Neural cell (in vitro differentiated cells): ENCODE data around the gene ATP5MK. TPM values are rescaled to one million over a fixed set of nuclear protein-coding genes. Genes with fewer than 3 reads are reported as not detected.
"Not testable (repeated sequence)": the region's sequence is repeated elsewhere in the genome, so short reads cannot be mapped to it uniquely, and the experiment has no call there.

Source experiments
- H2AFZ ChIP-seq: fragments of 200-600, 300-800 bp; sonication (generic), shearing (Covaris generic); 2 replicates; pipeline ENCODE4 v1.6.0; 2014; ENCODE audit warnings: low read depth, mild to moderate bottlenecking, antibody characterized with exemption, low read length, moderate library complexity
- H3F3A ChIP-seq: fragments of 200-600 bp; shearing (Covaris generic); 2 replicates; pipeline ENCODE4 v1.6.1; 2016; ENCODE audit warnings: mild to moderate bottlenecking, moderate library complexity, mixed read lengths, antibody characterized with exemption, low read length; ENCODE audit not compliant: insufficient read depth, poor library complexity, severe bottlenecking
- H3K27ac ChIP-seq: fragments of 200-600, 300-800 bp; sonication (generic), shearing (Covaris generic); 2 replicates; pipeline ENCODE4 v1.5.1; 2014; ENCODE audit warnings: mild to moderate bottlenecking, low read length, moderate library complexity
- H3K27me3 ChIP-seq: fragments of 300-800, 200-600 bp; sonication (generic), shearing (Covaris generic); 2 replicates; pipeline ENCODE4 v1.6.0; 2014; ENCODE audit warnings: mild to moderate bottlenecking, low read depth, low read length, moderate library complexity; ENCODE audit not compliant: insufficient read depth
- H3K36me3 ChIP-seq: fragments of 300-800, 200-600 bp; sonication (generic), shearing (Covaris generic); 2 replicates; pipeline ENCODE4 v1.5.1; 2014; ENCODE audit warnings: mild to moderate bottlenecking, antibody characterized with exemption, low read length, moderate library complexity; ENCODE audit not compliant: insufficient read depth
- H3K4me2 ChIP-seq: fragments of 300-800, 200-600 bp; sonication (generic), shearing (Covaris generic); 2 replicates; pipeline ENCODE4 v1.6.0; 2014; ENCODE audit warnings: mild to moderate bottlenecking, low read length
- H3K4me3 ChIP-seq: fragments of 300-800, 200-600 bp; sonication (generic), shearing (Covaris generic); 2 replicates; pipeline ENCODE4 v1.5.1; 2014; ENCODE audit warnings: mild to moderate bottlenecking, low read length, moderate library complexity
- H3K79me2 ChIP-seq: fragments of 200-600 bp; shearing (Covaris generic); replicated peaks from 2 replicates; pipeline ENCODE4 v1.6.0; 2014; ENCODE audit warnings: mild to moderate bottlenecking, low read length, moderate library complexity; ENCODE audit not compliant: insufficient read depth
- H3K9ac ChIP-seq: fragments of 300-800, 200-600 bp; sonication (generic), shearing (Covaris generic); 2 replicates; pipeline ENCODE4 v1.6.1; 2016; ENCODE audit warnings: mild to moderate bottlenecking, low read length, mixed read lengths
- H3K9me2 ChIP-seq: fragments of 200-600 bp; shearing (Covaris generic); 2 replicates; pipeline ENCODE4 v1.6.1; 2016; ENCODE audit warnings: mild to moderate bottlenecking, low read length, mixed read lengths; ENCODE audit not compliant: insufficient read depth
- H3K9me3 ChIP-seq: fragments of 200-600, 300-800 bp; sonication (generic), shearing (Covaris generic); 2 replicates; pipeline ENCODE4 v1.6.1; 2016; ENCODE audit warnings: mild to moderate bottlenecking, mixed run types, low read length, moderate library complexity, mixed read lengths
- H4K20me1 ChIP-seq: fragments of 200-600 bp; shearing (Covaris generic); 2 replicates; pipeline ENCODE4 v1.6.1; 2016; ENCODE audit warnings: mild to moderate bottlenecking, mixed run types; ENCODE audit not compliant: insufficient read depth
- EP300 ChIP-seq: fragments of 450-650 bp; conservative IDR thresholded peaks from 2 replicates; pipeline ENCODE4 v1.6.1; 2014; ENCODE audit warnings: antibody characterized with exemption, mild to moderate bottlenecking, moderate library complexity; ENCODE audit not compliant: poor library complexity, severe bottlenecking
- EZH2 ChIP-seq: fragments of 200-600, 300-800 bp; shearing (Covaris generic), sonication (generic); IDR thresholded peaks from 2 replicates; pipeline ENCODE4 v1.6.1; 2014; ENCODE audit warnings: antibody characterized with exemption, low read length, borderline replicate concordance, mild to moderate bottlenecking; ENCODE audit not compliant: insufficient read depth, poor library complexity, severe bottlenecking
- MXI1 ChIP-seq: fragments of 450-650 bp; conservative IDR thresholded peaks from 2 replicates; pipeline ENCODE4 v1.6.1; 2014; ENCODE audit warnings: antibody characterized with exemption, mild to moderate bottlenecking; ENCODE audit not compliant: poor library complexity, severe bottlenecking
- POLR2AphosphoS5 ChIP-seq: IDR thresholded peaks from 2 replicates; pipeline ENCODE4 v1.6.1; 2012
- RAD21 ChIP-seq: fragments of 450-650 bp; conservative IDR thresholded peaks from 2 replicates; pipeline ENCODE4 v1.6.1; 2014; ENCODE audit warnings: antibody characterized with exemption, mild to moderate bottlenecking, moderate library complexity
- SMC3 ChIP-seq: fragments of 450-650 bp; conservative IDR thresholded peaks from 2 replicates; pipeline ENCODE4 v1.6.1; 2014; ENCODE audit warnings: antibody characterized with exemption, mild to moderate bottlenecking, moderate library complexity; ENCODE audit not compliant: poor library complexity
- TAF1 ChIP-seq: IDR thresholded peaks from 2 replicates; pipeline ENCODE4 v1.6.1; 2012; ENCODE audit warnings: low read depth
- polyA plus RNA-seq: library from polyadenylated mRNA; depleted of rRNA; stranded (reverse); fragments of >200 nt; gene quantifications from 2 replicates; pipeline ENCODE4 v1.2.3, GENCODE V29; 2014
- TF ChIP-seq, protein P1 (sequence below): IDR thresholded peaks from 2 replicates; pipeline ENCODE4 v1.6.1; 2012; ENCODE audit warnings: borderline replicate concordance
- TF ChIP-seq, protein P2 (sequence below): fragments of 450-650 bp; IDR thresholded peaks from 2 replicates; pipeline ENCODE4 v1.5.1; 2014; ENCODE audit warnings: antibody characterized with exemption, mild to moderate bottlenecking, moderate library complexity; ENCODE audit not compliant: poor library complexity, severe bottlenecking

Gene ATP5MK
- polyA plus RNA-seq, 1 donor from 2014 or later = 917 TPM

GRCh38 chr10:103367782-103368518 lies 28.3 kb downstream of the ATP5MK start, which contains the start of gene TAF5:
TAF5 (plus strand) TSS chr10:103367976; CDS start chr10:103367990, 14 bp downstream.
- H2AFZ ChIP-seq = peak within 1 kb of the TSS; percentile 22
- no peaks in the 10 kb centered on the region for H3K9me2 ChIP-seq
- TF ChIP-seq, protein P1, sequence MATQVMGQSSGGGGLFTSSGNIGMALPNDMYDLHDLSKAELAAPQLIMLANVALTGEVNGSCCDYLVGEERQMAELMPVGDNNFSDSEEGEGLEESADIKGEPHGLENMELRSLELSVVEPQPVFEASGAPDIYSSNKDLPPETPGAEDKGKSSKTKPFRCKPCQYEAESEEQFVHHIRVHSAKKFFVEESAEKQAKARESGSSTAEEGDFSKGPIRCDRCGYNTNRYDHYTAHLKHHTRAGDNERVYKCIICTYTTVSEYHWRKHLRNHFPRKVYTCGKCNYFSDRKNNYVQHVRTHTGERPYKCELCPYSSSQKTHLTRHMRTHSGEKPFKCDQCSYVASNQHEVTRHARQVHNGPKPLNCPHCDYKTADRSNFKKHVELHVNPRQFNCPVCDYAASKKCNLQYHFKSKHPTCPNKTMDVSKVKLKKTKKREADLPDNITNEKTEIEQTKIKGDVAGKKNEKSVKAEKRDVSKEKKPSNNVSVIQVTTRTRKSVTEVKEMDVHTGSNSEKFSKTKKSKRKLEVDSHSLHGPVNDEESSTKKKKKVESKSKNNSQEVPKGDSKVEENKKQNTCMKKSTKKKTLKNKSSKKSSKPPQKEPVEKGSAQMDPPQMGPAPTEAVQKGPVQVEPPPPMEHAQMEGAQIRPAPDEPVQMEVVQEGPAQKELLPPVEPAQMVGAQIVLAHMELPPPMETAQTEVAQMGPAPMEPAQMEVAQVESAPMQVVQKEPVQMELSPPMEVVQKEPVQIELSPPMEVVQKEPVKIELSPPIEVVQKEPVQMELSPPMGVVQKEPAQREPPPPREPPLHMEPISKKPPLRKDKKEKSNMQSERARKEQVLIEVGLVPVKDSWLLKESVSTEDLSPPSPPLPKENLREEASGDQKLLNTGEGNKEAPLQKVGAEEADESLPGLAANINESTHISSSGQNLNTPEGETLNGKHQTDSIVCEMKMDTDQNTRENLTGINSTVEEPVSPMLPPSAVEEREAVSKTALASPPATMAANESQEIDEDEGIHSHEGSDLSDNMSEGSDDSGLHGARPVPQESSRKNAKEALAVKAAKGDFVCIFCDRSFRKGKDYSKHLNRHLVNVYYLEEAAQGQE = peak; percentile 99
- TF ChIP-seq MXI1 (peak; percentile 59), EZH2 (no peak), SMC3 (no peak), POLR2AphosphoS5 (peak; percentile 99), TAF1 (peak; percentile 100)
- H3K27me3 ChIP-seq = no peaks in the 10 kb centered on the region
- H3K79me2 ChIP-seq = peaks cover 2% of the 10 kb centered on the region
- peaks cover 3% of the 10 kb centered on the region for H3F3A ChIP-seq
- peak within 1 kb of the TSS; percentile 74 for H3K9ac ChIP-seq
- peak within 1 kb of the TSS; percentile 97 for H3K4me3 ChIP-seq
- peak within 1 kb of the TSS; percentile 76 for H3K27ac ChIP-seq
- H3K9me3 ChIP-seq = no peaks in the 10 kb centered on the region
- peak within 1 kb of the TSS; percentile 73 for H3K4me2 ChIP-seq
- no peaks in the 10 kb centered on the region for H4K20me1 ChIP-seq
- H3K36me3 ChIP-seq = no peaks in the 10 kb centered on the region

GRCh38 chr10:103367379-103367781 lies 28.9 kb downstream of the ATP5MK start:
- Histone ChIP-seq H3K79me2 (peaks cover 2% of the 10 kb centered on the region), H3K4me2 (peak overlapping the region; percentile 30), H4K20me1 (no peaks in the 10 kb centered on the region), H3K9me2 (no peaks in the 10 kb centered on the region), H3K9ac (peak overlapping the region; percentile 74), H3K27ac (peak overlapping the region; percentile 76), H3K9me3 (no peaks in the 10 kb centered on the region), H3F3A (peaks cover 3% of the 10 kb centered on the region), H3K36me3 (no peaks in the 10 kb centered on the region), H2AFZ (peak overlapping the region; percentile 22), H3K4me3 (peak overlapping the region; percentile 97), H3K27me3 (no peaks in the 10 kb centered on the region)
- no peak for TF ChIP-seq EP300
- TF ChIP-seq, protein P1 = no peak
- no peak for TF ChIP-seq EZH2
- TF ChIP-seq POLR2AphosphoS5 = no peak
- no peak for TF ChIP-seq TAF1
- TF ChIP-seq MXI1 = no peak
- TF ChIP-seq, protein P2, sequence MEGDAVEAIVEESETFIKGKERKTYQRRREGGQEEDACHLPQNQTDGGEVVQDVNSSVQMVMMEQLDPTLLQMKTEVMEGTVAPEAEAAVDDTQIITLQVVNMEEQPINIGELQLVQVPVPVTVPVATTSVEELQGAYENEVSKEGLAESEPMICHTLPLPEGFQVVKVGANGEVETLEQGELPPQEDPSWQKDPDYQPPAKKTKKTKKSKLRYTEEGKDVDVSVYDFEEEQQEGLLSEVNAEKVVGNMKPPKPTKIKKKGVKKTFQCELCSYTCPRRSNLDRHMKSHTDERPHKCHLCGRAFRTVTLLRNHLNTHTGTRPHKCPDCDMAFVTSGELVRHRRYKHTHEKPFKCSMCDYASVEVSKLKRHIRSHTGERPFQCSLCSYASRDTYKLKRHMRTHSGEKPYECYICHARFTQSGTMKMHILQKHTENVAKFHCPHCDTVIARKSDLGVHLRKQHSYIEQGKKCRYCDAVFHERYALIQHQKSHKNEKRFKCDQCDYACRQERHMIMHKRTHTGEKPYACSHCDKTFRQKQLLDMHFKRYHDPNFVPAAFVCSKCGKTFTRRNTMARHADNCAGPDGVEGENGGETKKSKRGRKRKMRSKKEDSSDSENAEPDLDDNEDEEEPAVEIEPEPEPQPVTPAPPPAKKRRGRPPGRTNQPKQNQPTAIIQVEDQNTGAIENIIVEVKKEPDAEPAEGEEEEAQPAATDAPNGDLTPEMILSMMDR = no peak
- no peak for TF ChIP-seq RAD21
- no peak for TF ChIP-seq SMC3

DNA sequence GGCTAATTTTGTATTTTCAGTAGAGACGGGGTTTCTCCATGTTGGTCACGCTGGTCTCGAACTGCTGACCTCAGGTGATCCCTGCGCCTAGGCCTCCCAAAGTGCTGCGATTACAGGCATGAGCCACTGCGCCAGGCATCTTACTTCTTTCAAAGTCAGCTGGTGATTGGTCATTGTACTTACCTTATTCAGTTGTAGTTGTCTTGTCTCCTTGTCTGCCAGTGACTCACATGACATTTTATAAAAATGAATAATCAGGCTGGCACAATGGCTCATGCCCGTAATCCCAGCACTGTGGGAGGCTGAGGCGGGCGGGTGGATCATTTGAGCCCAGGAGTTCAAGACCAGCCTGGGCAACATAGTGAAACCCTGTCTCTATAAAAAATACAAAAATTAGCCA lies 35.5 kb downstream of the ATP5MK start:
- not testable (repeated sequence) for H3K9me2 ChIP-seq, H3K79me2 ChIP-seq, H3K9me3 ChIP-seq, H2AFZ ChIP-seq, H4K20me1 ChIP-seq, H3K4me2 ChIP-seq, H3K4me3 ChIP-seq, H3K36me3 ChIP-seq, H3K27me3 ChIP-seq, H3F3A ChIP-seq, H3K9ac ChIP-seq, H3K27ac ChIP-seq
